AG04449 (cell line): Measurements from ENCODE around the gene RALGDS.
"Not testable (repeated sequence)": the region's sequence is repeated elsewhere in the genome, so short reads cannot be mapped to it uniquely, and the experiment has no call there.

Experiments used
- CTCF ChIA-PET: fragments of 350-600 bp; formaldehyde crosslinking; extraction: SDS; loops from one replicate; lab custom pipeline; 2021; ENCODE audit warnings: antibody characterized with exemption; lab: Yijun Ruan, JAX
- POLR2A ChIA-PET: fragments of 400-600, 350-600 bp; formaldehyde crosslinking; extraction: SDS; loops from one replicate; lab custom pipeline; 2020; ENCODE audit warnings: antibody characterized with exemption, inconsistent platforms; lab: Yijun Ruan, JAX
- DNase-seq: peaks from one replicate; pipeline ENCODE4 v3.0.0-alpha.2; 2010; ENCODE audit warnings: low read depth, low spot score
- H3K4me3 ChIP-seq: 2 replicates; pipeline ENCODE4 v1.5.1; 2011; ENCODE audit warnings: low read depth, mild to moderate bottlenecking, control low read depth, low read length
- CTCF ChIP-seq: IDR thresholded peaks from one replicate; pipeline ENCODE4 v1.5.1; 2011; ENCODE audit warnings: mild to moderate bottlenecking, moderate library complexity, low read length, control low read depth, inconsistent platforms; ENCODE audit not compliant: insufficient read depth; ENCODE audit errors: missing control alignments

Gene RALGDS

GRCh38 chr9:133087429-133088145 lies 33.5 kb downstream of the RALGDS start:
- no peak for TF ChIP-seq CTCF
- CTCF ChIA-PET, result interaction anchor here (1.0 to 1.4 kb wide), 2 partner anchors 9 to 15 kb away, joined by 4 read pairs; no protein-coding TSS in a partner anchor
- DNase-seq, result no peak
- POLR2A ChIA-PET, result no interaction called here
- no peak overlapping the region for H3K4me3 ChIP-seq

- CTCF ChIA-PET, result interaction anchor here (1.0 to 1.4 kb wide), 2 partner anchors 10 to 16 kb away, joined by 4 read pairs; no protein-coding TSS in a partner anchor
- no peak for TF ChIP-seq CTCF
- H3K4me3 ChIP-seq, result no peak overlapping the region
- POLR2A ChIA-PET, result no interaction called here
- DNase-seq, result no peak
Measured at GRCh38 chr9:133086894-133087293, 34.1 kb downstream of the RALGDS start.

GRCh38 chr9:133086212-133086860 lies 34.7 kb downstream of the RALGDS start:
- H3K4me3 ChIP-seq, POLR2A ChIA-PET, DNase-seq: not testable (repeated sequence)
- CTCF ChIA-PET, result interaction anchor here (1.0 to 1.4 kb wide), 2 partner anchors 10 to 16 kb away, joined by 4 read pairs; no protein-coding TSS in a partner anchor

- POLR2A ChIA-PET, H3K4me3 ChIP-seq, DNase-seq, CTCF ChIA-PET: not testable (repeated sequence)
Measured at GRCh38 chr9:133083688-133084087, 37.4 kb downstream of the RALGDS start.

- CTCF ChIA-PET, result interaction anchor here (1.3 kb wide), 1 partner anchor 22 kb away, joined by 3 read pairs; no protein-coding TSS in a partner anchor
- H3K4me3 ChIP-seq, POLR2A ChIA-PET, DNase-seq: not testable (repeated sequence)
Measured at GRCh38 chr9:133081957-133082644, 38.9 kb downstream of the RALGDS start.

- CTCF ChIA-PET, result interaction anchor here (1.3 to 3.2 kb wide), 3 partner anchors 23 to 405 kb away, joined by 3 to 13 read pairs (median 3); no protein-coding TSS in a partner anchor
Measured at GRCh38 chr9:133080786-133081779, 40.0 kb downstream of the RALGDS start.

GRCh38 chr9:133080161-133080560 lies 40.9 kb downstream of the RALGDS start:
- ChIA-PET POLR2A (no interaction called here), CTCF (interaction anchor here (1.6 to 3.2 kb wide), 2 partner anchors 68 to 406 kb away, joined by 3 to 13 read pairs; no protein-coding TSS in a partner anchor)
- H3K4me3 ChIP-seq, result no peak overlapping the region
- DNase-seq, result no peak
- TF ChIP-seq CTCF, result no peak

More at GRCh38 chr9:133080786-133081779, 40.0 kb downstream of the RALGDS start:
- POLR2A ChIA-PET, H3K4me3 ChIP-seq, DNase-seq: not testable (repeated sequence)
